ENCODE results near the gene GREB1.
A peak's percentile ranks its signal among the peaks of the same experiment; 100 is the strongest.

GREB1 gene, protein sequence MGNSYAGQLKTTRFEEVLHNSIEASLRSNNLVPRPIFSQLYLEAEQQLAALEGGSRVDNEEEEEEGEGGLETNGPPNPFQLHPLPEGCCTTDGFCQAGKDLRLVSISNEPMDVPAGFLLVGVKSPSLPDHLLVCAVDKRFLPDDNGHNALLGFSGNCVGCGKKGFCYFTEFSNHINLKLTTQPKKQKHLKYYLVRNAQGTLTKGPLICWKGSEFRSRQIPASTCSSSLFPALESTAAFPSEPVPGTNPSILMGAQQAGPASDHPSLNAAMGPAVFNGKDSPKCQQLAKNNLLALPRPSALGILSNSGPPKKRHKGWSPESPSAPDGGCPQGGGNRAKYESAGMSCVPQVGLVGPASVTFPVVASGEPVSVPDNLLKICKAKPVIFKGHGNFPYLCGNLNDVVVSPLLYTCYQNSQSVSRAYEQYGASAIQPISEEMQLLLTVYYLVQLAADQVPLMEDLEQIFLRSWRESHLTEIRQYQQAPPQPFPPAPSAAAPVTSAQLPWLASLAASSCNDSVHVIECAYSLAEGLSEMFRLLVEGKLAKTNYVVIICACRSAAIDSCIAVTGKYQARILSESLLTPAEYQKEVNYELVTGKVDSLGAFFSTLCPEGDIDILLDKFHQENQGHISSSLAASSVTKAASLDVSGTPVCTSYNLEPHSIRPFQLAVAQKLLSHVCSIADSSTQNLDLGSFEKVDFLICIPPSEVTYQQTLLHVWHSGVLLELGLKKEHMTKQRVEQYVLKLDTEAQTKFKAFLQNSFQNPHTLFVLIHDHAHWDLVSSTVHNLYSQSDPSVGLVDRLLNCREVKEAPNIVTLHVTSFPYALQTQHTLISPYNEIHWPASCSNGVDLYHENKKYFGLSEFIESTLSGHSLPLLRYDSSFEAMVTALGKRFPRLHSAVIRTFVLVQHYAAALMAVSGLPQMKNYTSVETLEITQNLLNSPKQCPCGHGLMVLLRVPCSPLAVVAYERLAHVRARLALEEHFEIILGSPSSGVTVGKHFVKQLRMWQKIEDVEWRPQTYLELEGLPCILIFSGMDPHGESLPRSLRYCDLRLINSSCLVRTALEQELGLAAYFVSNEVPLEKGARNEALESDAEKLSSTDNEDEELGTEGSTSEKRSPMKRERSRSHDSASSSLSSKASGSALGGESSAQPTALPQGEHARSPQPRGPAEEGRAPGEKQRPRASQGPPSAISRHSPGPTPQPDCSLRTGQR (N-terminal part only)

DNA sequence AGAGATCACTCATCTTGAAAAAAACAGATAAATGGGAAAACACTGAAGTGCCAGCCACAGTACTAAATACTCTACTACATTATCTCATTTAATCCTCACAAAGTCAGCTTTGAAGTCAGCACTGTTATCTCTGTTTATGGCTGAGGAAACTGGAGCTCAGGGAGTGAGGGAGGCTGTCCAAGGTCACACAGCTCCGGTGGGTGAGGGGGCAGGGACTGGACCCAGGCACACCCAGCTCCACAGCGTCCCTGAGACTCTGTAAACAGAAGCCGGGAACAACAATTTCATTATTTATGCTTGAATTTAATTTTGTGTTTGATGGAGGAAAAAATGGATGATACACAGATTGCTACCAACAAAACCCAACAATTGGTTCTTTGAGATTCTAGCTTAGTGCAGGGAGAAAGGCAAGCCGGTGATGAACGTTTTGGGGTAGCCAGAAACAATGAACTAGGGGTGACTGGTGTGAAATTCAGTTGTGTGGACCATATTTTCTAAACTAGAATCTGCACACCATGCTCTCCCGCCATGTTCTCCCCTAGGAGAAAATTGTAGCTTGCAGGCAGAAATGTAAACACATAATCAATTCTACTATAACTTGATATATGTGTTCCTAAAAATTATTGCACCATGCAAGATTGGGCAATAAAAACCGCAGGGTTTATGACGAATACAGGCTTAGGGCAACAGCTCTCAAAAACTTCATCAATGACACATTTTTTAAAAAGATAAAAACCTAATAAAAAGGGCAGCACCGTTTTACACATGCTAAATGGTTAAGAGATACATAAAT, at the start of gene GREB1:
GREB1 (plus strand) TSS at position 768 of the 793 bp plus-strand sequence. CDS start 22,570 bp downstream, outside the sequence.
- DNase-seq: no peak

GRCh38 chr2:11488809-11489208, 45.0 kb upstream of the GREB1 start:
- DNase-seq: no peak

DNA sequence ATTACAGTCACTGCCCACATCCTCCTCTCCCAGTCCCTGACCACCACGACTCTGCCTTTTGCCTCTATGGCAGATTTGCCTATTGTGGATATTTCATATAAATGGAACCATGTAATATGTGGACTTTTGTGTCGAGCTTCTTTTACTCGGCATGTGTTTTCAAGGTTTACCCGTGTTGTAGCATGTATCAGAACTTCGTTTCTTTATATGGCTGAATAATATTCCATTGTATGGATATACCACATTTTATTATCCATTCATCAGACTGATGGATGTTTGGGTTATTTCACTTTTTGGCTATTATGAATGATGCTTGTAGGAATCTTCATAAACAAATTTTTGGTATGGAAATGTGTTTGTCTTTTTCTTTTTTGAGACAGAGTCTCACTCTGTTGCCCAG, 43.7 kb upstream of the GREB1 start:
- DNase-seq: no peak

GRCh38 chr2:11491348-11491933, 42.4 kb upstream of the GREB1 start:
- no peak for DNase-seq

- DNase-seq: no peak
Measured at GRCh38 chr2:11492244-11492643, 41.6 kb upstream of the GREB1 start.

- DNase-seq: no peak
Measured at GRCh38 chr2:11492720-11493119, 41.1 kb upstream of the GREB1 start.

DNA sequence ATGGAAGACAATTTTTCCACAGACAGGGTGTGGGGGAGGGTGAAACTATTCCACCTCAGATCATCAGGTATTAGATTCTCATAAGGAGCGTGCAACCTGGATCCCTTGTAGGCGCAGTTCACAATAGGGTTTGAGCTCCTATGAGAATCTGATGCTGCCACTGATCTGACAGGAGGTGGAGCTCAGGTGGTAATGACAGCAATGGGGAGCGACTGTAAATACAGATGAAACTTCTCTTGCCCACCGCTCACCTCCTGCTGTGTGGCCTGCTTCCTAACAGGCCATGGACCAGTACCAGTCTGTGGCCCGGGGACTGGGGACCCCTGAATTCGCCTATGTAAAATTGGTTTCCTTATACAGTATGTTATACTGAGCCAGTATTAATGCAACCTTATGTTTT, 40.6 kb upstream of the GREB1 start:
- DNase-seq: no peak

- DNase-seq: no peak
Measured at GRCh38 chr2:11494310-11494709, 39.5 kb upstream of the GREB1 start.

DNA sequence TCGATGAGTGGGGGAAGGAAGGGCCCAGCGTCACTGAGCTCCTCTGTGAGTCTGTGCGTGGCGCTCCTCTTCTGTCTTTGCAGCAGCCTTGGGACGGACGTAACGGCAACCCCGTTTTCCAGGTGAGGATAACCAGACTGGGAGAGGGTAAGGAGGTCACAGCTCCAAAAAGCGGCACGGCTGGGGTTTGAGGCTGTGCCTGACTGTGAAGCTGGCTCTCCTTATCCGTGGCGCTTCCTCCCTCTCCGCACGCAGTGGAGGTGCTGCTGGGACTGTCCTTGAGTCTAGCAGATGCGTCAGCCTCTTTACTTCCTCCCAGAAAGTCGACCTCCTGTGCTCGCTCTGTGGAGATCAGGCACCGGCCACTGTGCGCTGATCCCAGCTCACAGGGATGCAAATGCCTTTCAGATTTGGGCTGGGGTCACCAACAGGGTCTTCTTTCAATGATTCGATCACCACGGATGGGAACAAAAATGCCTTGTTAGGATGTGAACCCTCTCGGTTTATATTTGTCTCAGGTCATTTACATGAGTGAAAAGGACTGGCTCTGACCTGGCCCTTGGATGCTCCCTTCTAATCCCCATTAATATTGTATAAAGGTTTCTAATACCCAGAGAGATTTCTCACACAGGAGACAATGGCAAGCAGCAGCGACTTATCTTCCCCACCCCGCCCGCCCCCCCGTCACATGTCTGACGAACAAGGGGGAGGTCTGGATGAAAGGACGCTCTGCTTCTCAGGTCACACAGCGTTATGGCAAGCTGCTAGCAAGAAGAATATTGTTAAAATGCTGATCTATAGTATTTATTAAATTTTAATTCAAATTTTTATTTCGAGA, 37.8 kb upstream of the GREB1 start:
- peak in 1 of 2 experiments; percentile 12 for DNase-seq

GRCh38 chr2:11498543-11499034, 35.3 kb upstream of the GREB1 start:
- no peak for DNase-seq

- DNase-seq: no peak
Measured at GRCh38 chr2:11499081-11499743, 34.6 kb upstream of the GREB1 start.

- DNase-seq: no peak
Measured at GRCh38 chr2:11500702-11501303, 33.0 kb upstream of the GREB1 start.

GRCh38 chr2:11502740-11503292, 31.0 kb upstream of the GREB1 start:
- DNase-seq: no peak

DNA sequence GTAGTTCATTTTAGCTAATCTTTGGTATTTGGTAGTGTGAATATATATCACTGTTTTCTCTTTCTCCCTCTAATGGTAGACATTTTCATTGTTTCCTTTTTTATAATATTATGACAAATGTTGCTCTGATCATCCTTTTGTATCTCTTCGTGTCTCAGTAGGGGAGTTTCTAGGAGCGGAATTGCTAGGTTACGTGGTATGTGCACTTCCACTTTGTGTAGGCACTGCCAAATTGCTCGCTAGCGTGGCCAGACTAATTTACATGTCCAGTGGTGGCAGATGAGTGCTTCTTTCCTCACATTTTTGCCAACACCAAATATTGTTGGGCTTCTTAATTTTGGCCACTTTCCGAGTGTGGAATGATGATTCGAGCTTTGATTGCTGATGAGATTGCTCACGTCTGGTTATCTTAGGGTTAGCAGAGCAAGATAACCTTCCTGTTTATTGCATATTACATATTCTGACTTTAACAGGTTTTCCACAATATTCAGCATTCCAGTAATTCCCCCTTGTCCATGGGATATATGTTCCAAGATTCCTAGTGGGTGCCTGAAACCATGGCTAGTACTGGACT, 30.4 kb upstream of the GREB1 start:
- DNase-seq: no peak

GRCh38 chr2:11505652-11506610, 27.9 kb upstream of the GREB1 start:
- no peak for DNase-seq

GRCh38 chr2:11506611-11506969, 27.3 kb upstream of the GREB1 start:
- no peak for DNase-seq

- no peak for DNase-seq
Measured at GRCh38 chr2:11507517-11507916, 26.3 kb upstream of the GREB1 start.

GRCh38 chr2:11508279-11508678, 25.6 kb upstream of the GREB1 start:
- DNase-seq: no peak
